Activated CD8-positive, alpha-beta memory T cell treated with anti-CD3 and anti-CD28 coated beads for 48 hours (primary cell): ENCODE results near the gene TSHB.
"Not testable (repeated sequence)": the region's sequence is repeated elsewhere in the genome, so short reads cannot be mapped to it uniquely, and the experiment has no call there.

Experiments
- DNase-seq, 3 experiments: peaks; one replicate each; pipeline ENCODE4 v3.0.0-alpha.2; 2020; ENCODE audit warnings: low read depth in 2 of 3, low spot score in 2 of 3

The TSHB gene

DNA sequence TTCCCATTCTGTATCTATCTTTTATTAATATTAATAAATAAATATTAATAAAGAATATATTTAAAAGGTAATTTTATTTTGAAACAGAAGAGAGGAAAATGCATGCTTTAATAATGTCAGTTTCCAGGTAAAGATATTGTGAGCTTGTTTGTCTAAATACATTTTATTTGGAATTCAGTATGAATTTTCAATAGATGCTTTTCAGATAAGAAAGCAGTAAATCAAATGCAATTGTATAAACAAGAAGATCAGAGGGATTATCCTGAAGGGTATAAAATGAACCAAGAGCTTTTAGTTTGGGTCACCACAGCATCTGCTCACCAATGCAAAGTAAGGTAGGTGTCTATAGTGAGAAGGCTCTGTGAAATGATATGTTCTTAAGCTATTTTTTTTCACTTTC is at the start of gene TSHB:
Gene TSHB, plus strand, starts transcription at position 301 of the 400 bp plus-strand sequence. CDS start 3,537 bp downstream, outside the sequence.
- DNase-seq, result no peak

DNA sequence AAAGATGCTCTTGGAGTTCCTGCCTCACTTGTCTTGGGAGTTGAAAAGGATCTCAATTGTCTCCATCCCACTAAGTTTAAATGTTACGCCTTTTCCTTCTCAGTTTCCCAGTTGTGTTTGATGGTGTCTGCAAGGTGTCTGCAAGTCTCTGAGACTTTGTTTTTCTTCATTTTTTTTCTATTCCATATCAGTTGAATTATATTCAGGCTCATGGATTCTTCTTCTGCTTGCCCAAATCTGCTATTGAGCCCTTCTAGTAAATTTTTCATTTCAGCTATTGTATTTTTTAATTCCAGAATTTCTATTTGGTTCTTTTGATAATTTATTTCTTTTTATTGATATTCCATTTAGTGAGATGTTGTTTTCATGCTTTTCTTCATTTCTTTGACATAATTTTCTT is 47.4 kb upstream of the TSHB start:
- no peak for DNase-seq

DNA sequence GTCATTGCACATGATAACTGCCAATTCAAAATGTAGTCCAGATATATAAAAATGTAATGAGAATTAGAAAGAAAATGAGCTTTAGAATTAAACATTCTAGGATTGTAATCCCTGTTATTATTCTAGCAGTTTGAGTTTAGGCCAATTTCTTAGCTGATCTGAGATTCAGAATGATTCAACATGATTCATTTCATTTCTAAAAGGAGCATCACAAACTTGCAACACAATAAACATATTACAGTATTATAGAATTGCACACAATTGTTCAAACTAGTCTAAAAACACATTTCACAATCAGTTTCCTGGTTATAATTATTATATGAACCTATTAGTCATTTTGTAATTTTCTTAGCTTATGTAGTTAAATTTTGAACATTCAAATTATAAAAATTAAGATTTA is 43.3 kb upstream of the TSHB start:
- DNase-seq, result no peak

DNA sequence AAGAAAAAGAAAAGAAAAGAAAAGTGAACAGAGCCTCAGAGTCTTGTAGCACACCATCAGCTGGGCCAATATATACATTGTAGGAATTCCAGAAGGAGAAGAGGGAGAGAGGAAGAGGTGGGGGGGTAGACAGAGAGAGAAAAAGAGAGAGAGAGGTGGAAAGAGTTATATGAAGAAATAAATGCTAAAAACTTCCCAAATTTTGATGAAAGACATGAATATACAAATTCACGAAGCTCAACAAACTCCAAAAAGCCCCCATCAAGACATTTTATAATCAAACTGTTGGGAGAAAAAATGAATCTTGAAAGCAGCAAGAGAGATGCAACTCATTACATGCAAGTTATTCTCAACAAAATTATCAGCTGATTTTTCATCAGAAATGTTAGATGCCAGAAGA is 41.5 kb upstream of the TSHB start:
- DNase-seq, result no peak

DNA sequence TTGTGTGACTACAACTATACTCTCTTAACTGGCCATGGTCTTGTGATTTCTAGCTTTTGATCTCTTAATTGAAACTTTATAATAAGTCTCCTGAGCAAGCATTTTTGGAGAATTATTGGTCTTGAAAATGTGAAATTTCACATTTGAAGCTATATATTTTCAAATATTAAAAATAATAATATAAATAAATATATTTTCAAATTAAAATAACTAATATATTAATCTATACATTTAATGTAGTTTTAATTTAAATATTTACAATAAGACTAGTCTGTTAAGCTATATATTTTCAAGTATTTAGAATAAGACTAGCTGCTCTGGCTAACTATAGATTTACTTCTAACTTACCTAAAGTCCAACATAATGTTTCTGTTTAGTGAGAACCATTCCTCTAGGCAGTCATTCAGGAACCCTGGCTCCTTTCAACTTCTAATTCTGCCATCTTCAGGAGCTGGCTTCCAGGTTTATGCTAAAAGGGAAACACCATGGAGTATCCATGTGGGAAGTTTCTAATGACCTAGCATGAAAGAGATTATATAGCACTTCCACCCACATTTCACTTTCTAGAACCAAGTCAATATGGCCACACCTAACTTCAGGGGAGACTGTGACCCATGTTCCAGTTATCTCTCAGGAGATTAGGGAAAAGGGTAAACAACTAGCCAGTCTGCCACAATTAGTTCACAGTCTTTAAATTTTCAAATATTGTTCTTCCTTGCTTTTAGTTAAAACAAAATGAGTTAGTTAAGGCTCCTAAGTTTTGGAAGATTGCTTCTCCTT is 31.9 kb upstream of the TSHB start:
- no peak for DNase-seq

DNA sequence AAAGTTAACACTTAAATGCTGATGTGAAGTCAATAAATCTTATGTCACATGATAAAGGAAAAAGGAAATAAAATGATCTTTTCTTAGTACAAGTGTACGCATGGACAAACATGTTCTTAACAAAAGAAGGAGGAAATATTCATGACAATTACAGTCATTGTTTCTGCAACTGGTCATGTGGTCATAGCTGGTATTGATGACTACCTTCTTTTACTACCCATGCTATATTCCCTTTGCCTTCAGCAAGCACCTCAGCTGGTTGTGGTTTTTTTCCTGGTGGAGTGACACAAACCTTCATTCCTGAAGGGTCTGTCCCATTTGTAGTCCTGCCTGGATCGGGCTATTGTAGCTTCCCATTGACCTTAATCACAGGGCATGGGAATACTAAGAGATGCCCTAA is 23.4 kb upstream of the TSHB start:
- no peak for DNase-seq

DNA sequence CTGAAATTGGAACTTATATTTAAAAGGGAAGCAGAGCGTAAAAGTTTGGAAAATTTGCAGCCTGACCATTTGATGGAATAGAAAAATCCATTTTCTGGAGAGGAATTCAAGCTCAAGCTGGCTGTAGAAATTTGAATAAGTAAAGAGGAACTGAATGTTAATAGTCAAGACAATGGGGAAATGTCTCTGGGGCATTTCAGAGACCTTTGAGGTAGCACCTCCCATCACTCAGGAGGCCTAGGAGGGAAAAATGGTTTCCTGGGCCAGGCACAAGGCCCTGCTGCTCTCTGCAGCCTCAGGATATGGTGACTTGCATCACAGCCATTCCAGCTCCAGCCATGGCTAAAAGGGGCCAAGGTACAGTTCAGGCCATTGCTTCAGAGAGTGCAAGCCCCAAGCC is 17.6 kb upstream of the TSHB start:
- DNase-seq, result no peak

DNA sequence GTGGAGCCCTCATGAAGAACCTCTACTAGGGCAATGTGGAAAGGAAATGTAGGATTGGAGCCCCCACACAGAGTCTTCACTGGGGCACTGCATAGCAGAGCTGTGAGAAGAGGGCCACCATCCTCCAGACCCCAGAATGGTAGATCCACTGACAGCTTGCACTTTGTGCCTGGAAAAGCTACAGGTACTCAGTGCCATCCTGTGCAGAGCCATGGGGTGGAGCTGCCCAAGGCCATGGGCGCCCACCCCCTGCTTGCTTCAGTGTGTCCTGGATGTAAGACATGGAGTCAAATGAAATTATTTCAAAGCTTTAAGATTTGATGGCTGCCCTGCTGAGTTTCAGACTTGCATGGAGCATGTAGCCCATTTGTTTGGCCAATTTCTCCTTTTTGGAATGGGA is 17.2 kb upstream of the TSHB start:
- DNase-seq, result no peak

DNA sequence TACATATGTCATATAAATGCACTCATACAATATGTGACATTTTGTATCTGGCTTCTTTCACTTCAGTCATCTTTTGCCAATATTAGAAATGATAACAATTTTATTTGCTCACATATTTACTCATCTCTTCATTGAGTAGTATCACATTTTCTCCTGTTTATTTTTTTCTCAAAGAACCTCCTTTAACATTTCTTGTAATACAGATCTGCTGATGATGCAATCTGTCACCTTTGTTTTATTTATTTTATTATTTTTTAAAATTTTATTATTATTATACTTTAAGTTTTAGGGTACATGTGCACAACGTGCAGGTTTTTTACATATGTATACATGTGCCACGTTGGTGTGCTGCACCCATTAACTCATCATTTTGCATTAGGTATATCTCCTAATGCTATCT is 15.8 kb upstream of the TSHB start:
- no peak for DNase-seq

DNA sequence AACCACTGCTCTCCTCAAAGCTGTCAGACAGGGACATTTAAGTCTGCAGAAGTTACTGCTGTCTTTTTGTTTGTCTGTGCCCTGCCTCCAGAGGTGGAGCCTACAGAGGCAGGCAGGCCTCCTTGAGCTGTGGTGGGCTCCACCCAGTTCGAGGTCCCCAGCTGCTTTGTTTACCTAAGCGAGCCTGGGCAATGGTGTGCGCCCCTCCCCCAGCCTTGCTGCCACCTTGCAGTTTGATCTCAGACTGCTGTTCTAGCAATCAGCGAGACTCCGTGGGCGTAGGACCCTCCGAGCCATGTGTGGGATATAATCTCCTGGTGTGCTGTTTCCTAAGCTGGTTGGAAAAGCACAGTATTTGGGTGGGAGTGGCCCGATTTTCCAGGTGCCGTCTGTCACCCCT is 10.1 kb upstream of the TSHB start:
- DNase-seq, result not testable (repeated sequence)

DNA sequence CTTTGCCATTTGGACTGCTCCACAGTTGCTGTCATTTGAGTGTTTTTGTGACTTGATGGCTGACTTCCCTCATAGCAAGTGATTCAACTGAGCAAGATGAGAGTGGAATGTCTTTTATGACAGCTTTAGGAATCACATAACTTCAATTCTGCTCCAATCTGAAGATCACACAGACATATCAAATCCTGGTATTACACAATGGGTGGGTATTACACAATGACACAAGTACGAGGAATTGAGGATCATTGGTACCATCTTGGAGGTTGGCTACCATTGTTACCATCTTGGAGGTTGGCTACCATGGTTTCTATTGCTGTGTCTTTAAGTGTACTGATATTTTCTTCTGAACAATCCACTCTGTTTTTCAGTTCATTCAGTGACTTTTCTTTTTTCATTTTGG is 8.5 kb upstream of the TSHB start:
- DNase-seq, result no peak

DNA sequence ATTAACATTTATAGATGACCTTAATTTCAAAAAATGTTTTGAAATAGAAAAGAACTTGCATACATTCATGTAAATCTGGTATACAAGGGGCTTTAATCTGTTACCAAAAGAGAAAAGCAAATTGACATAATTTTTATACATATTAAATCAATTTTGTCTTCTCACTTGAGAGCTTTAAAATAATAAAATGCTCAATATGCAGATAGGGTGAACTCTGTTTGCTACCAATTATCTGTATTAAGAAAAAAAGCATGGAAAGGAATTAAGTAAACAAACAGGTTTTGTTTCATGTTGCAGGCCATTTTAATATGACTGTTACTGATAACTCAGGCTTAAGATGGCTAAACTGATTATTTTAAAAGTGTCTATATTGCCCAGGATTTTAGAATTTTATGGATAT is 6.0 kb upstream of the TSHB start:
- DNase-seq, result no peak

DNA sequence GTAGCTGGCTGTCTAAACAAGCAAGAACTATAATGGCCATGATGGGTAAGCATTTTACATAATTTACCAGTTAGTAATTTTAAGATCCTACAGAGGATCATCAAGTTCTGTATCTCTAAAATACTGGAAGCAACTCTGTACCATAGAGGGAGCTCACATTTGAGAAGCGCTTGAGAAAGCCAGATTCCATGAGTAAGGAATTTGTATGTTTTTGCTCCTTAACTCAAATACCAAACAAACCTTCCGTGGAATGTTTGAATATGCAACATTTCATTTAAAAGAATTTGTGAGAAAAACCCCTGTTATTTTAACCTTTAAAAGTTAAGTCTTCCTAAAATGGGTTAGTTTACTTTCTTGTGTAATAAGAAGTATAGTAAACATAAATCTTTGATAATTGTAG is 2.0 kb downstream of the TSHB start:
- no peak for DNase-seq

DNA sequence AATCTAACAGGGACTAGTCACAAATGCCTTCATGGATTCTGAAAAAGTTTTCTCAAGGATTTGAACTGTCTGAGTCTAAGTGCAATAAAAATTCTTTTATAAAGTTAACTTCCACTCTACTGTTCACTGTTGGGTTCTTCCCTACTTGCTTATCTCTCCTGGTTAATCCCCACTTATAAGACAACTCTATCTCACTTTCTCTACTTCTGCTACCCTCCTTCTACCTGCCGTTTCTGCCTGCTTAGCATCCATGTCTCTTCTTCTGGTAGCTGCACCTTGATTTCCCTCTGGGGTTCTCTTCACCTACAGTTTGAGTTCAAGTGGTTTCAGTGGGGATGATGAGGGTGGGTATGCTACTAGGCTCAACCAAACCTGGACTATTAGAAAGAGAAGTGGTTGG is 6.0 kb downstream of the TSHB start:
- no peak for DNase-seq

DNA sequence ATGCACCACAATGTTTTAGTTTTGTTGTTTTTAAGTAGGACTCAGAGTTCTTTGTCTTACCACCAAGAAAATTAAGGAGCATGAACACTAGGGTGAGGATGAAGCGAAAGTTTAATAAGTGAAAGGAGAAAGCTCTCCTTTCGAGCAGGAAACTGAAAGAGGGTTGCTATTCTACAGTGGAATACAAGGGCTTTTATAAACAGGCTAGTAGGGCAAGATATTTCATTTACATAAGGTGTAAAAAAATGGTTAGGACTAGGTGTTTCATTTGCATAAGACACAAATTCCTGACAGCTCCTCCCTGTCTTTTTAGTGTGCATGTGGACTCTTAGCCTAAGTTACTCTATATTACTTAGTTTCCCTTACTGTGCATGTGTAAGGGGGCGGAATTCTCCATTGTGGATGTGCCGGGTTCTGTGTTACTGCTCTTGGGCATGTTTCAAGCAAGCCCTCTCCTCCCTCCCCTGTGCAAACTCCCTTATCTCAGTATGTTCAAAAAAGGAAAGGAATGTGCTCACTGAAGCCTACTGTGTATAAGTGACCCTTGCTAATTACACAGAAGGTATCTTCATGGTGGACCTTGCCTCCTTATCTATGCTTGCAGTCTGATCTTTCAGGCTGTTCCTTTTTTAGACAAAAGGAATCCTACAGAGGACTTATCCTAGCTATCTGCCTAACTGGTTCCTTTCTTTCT is 7.3 kb downstream of the TSHB start:
- DNase-seq, result no peak

DNA sequence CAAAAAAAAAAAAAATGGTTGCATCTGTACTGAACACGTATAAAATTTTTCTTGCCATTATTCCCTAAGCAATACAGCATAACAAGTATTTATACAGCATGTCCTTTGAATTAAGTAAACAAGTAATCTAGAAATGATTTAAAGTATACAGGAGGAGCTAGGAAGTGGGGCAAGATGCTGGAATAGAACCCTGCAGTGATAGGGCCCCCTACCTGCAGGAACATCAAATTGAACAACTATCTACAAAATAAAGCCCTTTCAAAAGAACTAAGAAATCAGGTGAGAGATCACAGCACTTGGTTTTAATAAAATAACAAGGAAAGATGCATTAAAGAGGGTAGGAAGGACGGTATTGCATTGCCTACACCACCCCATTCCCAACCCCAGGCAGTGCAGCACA is 10.9 kb downstream of the TSHB start:
- DNase-seq, result no peak

DNA sequence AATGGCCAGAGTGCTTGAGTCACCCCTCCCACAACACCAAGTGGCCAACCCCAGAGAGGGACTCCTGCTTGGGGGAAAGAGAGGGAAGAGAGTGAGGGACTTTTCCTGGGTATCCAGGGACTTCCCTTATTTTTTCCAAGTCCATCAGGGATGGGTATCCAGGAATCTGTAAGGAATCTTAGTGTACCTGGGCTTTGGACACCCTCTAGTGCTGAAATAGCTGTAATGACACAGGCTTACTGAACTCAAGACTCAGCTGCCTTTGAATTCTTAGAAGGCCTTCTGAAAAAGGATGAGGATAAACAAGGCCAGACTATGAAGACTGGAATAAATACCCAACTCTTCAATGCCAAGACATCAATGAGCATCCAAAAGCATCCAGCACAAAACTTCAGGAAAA is 12.0 kb downstream of the TSHB start:
- DNase-seq, result no peak

DNA sequence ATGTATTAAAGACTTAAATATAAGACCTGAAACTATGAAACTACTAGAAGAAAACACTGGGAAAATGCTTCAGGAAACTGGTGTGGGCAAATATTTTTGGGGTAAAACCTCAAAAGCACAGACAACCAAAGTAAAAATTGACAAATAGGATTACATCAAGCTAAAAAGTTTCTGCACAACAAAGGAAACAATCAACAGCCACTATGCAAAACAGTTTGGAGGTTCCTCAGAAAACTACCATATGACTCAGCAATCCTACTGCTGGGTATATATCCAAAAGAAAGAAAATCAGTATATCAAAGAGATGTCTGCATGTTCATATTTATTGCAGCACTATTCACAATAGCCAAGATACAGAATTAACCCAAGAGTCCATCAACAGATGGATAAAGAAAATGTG is 17.1 kb downstream of the TSHB start:
- no peak for DNase-seq

DNA sequence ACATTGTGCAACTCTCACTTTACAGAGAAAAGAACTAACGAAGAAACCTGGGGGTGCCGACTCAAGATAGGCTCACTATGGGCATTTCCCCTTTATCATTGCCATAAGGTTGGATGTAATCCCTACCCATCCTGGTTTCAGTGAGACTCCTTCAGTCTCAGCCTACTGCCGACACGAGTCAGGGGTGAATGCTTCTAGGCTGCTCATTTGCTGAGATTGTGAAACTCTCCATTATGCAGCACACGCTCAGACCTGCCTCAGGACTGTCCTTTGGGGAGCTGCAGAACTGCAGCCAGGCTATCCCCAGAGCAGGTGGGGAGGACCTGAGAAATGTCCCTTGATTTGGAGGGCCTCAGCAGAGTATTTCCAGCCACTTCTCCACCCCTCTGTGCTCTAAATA is 22.2 kb downstream of the TSHB start:
- no peak for DNase-seq

DNA sequence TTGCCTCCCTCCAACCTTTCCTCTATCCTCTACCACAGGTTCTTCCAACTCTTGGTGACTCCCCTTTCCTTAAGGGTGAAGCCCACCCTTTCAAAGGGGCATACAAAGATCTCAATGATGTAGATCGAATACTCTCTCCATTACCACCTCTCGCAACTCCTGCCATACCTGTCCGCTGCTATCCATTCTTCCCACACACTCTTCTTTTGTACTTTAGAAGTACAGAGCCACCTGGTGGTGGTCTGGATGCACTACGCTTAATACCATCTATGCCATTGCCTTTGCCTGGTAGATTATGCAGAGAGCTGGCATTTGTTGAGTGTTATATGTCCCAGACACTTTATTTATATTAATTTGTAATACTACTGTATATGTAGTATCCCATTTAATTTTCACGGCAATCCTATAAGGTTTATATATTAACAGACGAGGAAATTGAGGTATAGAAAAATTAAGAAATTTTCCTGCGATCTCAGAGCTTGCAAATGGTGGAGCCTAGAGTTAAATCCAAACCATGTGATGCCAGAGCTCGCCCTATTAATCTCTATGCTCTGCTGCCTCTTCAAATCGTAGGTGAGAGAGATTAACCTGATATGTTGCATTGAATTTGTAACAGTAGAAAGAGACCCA is 22.9 kb downstream of the TSHB start:
- no peak for DNase-seq

DNA sequence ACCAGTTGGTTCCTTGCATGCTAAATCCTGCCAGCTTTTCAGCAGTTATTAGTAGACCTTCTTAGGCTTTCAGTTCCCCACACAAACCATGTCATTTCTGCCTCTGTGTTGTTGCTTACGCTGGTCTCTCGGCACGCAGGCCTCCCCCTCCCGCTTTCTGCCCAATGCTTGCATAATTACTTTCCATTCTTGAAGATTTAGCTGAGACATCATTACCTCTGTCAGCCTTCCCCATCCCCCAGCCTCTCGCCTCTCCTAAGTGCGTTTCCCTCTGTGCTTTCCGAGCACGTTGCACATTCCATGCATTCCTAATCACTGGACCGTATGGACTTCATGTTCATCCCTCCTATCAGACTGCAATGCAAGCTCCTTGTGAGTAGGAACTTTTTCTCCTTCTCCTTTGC is 26.8 kb downstream of the TSHB start:
- no peak for DNase-seq

DNA sequence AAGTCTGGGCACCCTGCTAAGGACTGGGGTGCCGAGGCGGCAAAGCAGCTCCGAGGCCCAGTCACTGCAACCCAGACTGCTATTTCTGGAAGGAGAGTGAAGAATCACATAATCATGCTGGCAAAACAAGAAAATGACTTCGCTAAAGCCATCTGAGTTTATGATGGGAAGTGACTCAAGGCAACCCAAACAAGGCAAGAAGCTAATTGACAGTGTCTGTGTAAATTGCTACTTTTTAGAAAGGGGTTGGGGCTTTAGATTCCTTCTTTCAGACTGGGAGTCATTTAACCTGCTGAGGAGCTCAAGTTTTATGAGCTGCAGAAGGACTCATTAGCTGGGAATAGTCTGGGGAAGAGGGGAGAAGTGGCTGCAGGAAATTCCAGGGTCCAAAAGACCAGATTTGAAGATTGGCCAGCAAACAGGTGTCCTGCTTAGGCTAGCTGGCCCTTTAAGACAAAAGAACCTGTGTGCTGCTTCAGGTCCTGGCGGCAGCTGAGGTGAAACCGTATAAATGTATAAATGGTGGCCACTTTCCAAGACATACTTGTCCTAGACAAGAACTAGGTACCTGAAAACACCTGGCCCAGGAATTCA is 28.1 kb downstream of the TSHB start:
- no peak for DNase-seq
